Neural cell (in vitro differentiated cells): ENCODE results near the gene TIGD1. TPM values are rescaled to one million over a fixed set of nuclear protein-coding genes. Genes with fewer than 3 reads are reported as not detected.

ENCODE experiments used
- H2AFZ ChIP-seq: fragments of 200-600, 300-800 bp; sonication (generic), shearing (Covaris generic); 2 replicates; pipeline ENCODE4 v1.6.0; 2014; ENCODE audit warnings: low read depth, mild to moderate bottlenecking, antibody characterized with exemption, low read length, moderate library complexity
- H3F3A ChIP-seq: fragments of 200-600 bp; shearing (Covaris generic); 2 replicates; pipeline ENCODE4 v1.6.1; 2016; ENCODE audit warnings: mild to moderate bottlenecking, moderate library complexity, mixed read lengths, antibody characterized with exemption, low read length; ENCODE audit not compliant: insufficient read depth, poor library complexity, severe bottlenecking
- H3K27ac ChIP-seq: fragments of 200-600, 300-800 bp; sonication (generic), shearing (Covaris generic); 2 replicates; pipeline ENCODE4 v1.5.1; 2014; ENCODE audit warnings: mild to moderate bottlenecking, low read length, moderate library complexity
- H3K27me3 ChIP-seq: fragments of 300-800, 200-600 bp; sonication (generic), shearing (Covaris generic); 2 replicates; pipeline ENCODE4 v1.6.0; 2014; ENCODE audit warnings: mild to moderate bottlenecking, low read depth, low read length, moderate library complexity; ENCODE audit not compliant: insufficient read depth
- H3K36me3 ChIP-seq: fragments of 300-800, 200-600 bp; sonication (generic), shearing (Covaris generic); 2 replicates; pipeline ENCODE4 v1.5.1; 2014; ENCODE audit warnings: mild to moderate bottlenecking, antibody characterized with exemption, low read length, moderate library complexity; ENCODE audit not compliant: insufficient read depth
- H3K4me2 ChIP-seq: fragments of 300-800, 200-600 bp; sonication (generic), shearing (Covaris generic); 2 replicates; pipeline ENCODE4 v1.6.0; 2014; ENCODE audit warnings: mild to moderate bottlenecking, low read length
- H3K4me3 ChIP-seq: fragments of 300-800, 200-600 bp; sonication (generic), shearing (Covaris generic); 2 replicates; pipeline ENCODE4 v1.5.1; 2014; ENCODE audit warnings: mild to moderate bottlenecking, low read length, moderate library complexity
- H3K79me2 ChIP-seq: fragments of 200-600 bp; shearing (Covaris generic); replicated peaks from 2 replicates; pipeline ENCODE4 v1.6.0; 2014; ENCODE audit warnings: mild to moderate bottlenecking, low read length, moderate library complexity; ENCODE audit not compliant: insufficient read depth
- H3K9ac ChIP-seq: fragments of 300-800, 200-600 bp; sonication (generic), shearing (Covaris generic); 2 replicates; pipeline ENCODE4 v1.6.1; 2016; ENCODE audit warnings: mild to moderate bottlenecking, low read length, mixed read lengths
- H3K9me2 ChIP-seq: fragments of 200-600 bp; shearing (Covaris generic); 2 replicates; pipeline ENCODE4 v1.6.1; 2016; ENCODE audit warnings: mild to moderate bottlenecking, low read length, mixed read lengths; ENCODE audit not compliant: insufficient read depth
- H3K9me3 ChIP-seq: fragments of 200-600, 300-800 bp; sonication (generic), shearing (Covaris generic); 2 replicates; pipeline ENCODE4 v1.6.1; 2016; ENCODE audit warnings: mild to moderate bottlenecking, mixed run types, low read length, moderate library complexity, mixed read lengths
- H4K20me1 ChIP-seq: fragments of 200-600 bp; shearing (Covaris generic); 2 replicates; pipeline ENCODE4 v1.6.1; 2016; ENCODE audit warnings: mild to moderate bottlenecking, mixed run types; ENCODE audit not compliant: insufficient read depth
- CTCF ChIP-seq: fragments of 450-650 bp; IDR thresholded peaks from 2 replicates; pipeline ENCODE4 v1.5.1; 2014; ENCODE audit warnings: antibody characterized with exemption, mild to moderate bottlenecking, moderate library complexity; ENCODE audit not compliant: poor library complexity, severe bottlenecking
- EP300 ChIP-seq: fragments of 450-650 bp; conservative IDR thresholded peaks from 2 replicates; pipeline ENCODE4 v1.6.1; 2014; ENCODE audit warnings: antibody characterized with exemption, mild to moderate bottlenecking, moderate library complexity; ENCODE audit not compliant: poor library complexity, severe bottlenecking
- EZH2 ChIP-seq: fragments of 200-600, 300-800 bp; shearing (Covaris generic), sonication (generic); IDR thresholded peaks from 2 replicates; pipeline ENCODE4 v1.6.1; 2014; ENCODE audit warnings: antibody characterized with exemption, low read length, borderline replicate concordance, mild to moderate bottlenecking; ENCODE audit not compliant: insufficient read depth, poor library complexity, severe bottlenecking
- MXI1 ChIP-seq: fragments of 450-650 bp; conservative IDR thresholded peaks from 2 replicates; pipeline ENCODE4 v1.6.1; 2014; ENCODE audit warnings: antibody characterized with exemption, mild to moderate bottlenecking; ENCODE audit not compliant: poor library complexity, severe bottlenecking
- POLR2AphosphoS5 ChIP-seq: IDR thresholded peaks from 2 replicates; pipeline ENCODE4 v1.6.1; 2012
- RAD21 ChIP-seq: fragments of 450-650 bp; conservative IDR thresholded peaks from 2 replicates; pipeline ENCODE4 v1.6.1; 2014; ENCODE audit warnings: antibody characterized with exemption, mild to moderate bottlenecking, moderate library complexity
- REST ChIP-seq: IDR thresholded peaks from 2 replicates; pipeline ENCODE4 v1.6.1; 2012; ENCODE audit warnings: borderline replicate concordance
- SMC3 ChIP-seq: fragments of 450-650 bp; conservative IDR thresholded peaks from 2 replicates; pipeline ENCODE4 v1.6.1; 2014; ENCODE audit warnings: antibody characterized with exemption, mild to moderate bottlenecking, moderate library complexity; ENCODE audit not compliant: poor library complexity
- TAF1 ChIP-seq: IDR thresholded peaks from 2 replicates; pipeline ENCODE4 v1.6.1; 2012; ENCODE audit warnings: low read depth
- polyA plus RNA-seq: library from polyadenylated mRNA; depleted of rRNA; stranded (reverse); fragments of >200 nt; gene quantifications from 2 replicates; pipeline ENCODE4 v1.2.3, GENCODE V29; 2014

Gene TIGD1
- polyA plus RNA-seq, 1 donor from 2014 or later = 29.3 TPM

DNA sequence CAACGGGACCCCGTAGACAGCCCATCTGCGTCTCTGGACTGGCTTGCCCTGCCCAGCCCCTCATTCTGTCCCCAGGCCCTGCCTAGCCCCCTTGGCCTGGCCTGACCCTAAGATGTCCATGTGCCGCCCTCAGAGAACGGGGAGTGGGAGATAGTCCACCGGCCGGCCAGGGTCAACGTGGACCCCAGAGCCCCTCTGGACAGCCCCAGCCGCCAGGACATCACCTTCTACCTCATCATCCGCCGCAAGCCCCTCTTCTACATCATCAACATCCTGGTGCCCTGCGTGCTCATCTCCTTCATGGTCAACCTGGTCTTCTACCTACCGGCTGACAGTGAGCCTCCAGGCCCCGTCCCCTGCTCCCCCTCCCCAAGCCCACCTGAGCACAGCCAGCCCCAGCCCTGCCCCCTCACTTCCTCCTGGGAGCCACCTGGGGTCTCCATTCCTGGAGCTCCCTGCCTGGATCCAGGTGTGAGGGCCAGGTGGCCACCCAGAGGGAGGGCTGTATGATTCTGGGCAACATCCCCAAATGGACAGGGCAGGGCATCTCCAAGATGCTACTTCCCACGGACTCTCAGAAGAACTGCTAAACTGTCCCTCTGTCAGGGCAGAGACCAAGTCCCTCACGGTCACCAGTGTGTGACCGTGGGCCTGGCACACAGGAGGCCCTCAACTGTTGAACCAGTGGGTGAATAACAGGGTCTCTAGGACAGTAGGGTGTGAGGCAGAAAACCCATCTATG is 20.4 kb downstream of the TIGD1 start:
- Histone ChIP-seq H3K9ac (no peak overlapping the region), H2AFZ (no peak overlapping the region), H3K4me3 (no peak overlapping the region), H3K27ac (no peak overlapping the region), H3K27me3 (no peaks in the 10 kb centered on the region), H3K9me2 (no peaks in the 10 kb centered on the region), H3K36me3 (no peaks in the 10 kb centered on the region), H3K9me3 (no peaks in the 10 kb centered on the region), H4K20me1 (no peaks in the 10 kb centered on the region), H3F3A (no peaks in the 10 kb centered on the region), H3K79me2 (no peaks in the 10 kb centered on the region), H3K4me2 (no peak overlapping the region)
- TF ChIP-seq RAD21 (no peak), TAF1 (no peak), SMC3 (no peak), CTCF (no peak), EP300 (no peak), EZH2 (no peak), POLR2AphosphoS5 (no peak), MXI1 (no peak), REST (no peak)

GRCh38 chr2:232528746-232529460 is 21.5 kb downstream of the TIGD1 start:
- Histone ChIP-seq H3F3A (no peaks in the 10 kb centered on the region), H3K27me3 (peaks cover 10% of the 10 kb centered on the region), H3K27ac (no peak overlapping the region), H3K4me2 (no peak overlapping the region), H2AFZ (no peak overlapping the region), H4K20me1 (no peaks in the 10 kb centered on the region), H3K79me2 (no peaks in the 10 kb centered on the region), H3K36me3 (no peaks in the 10 kb centered on the region), H3K9ac (no peak overlapping the region), H3K9me2 (no peaks in the 10 kb centered on the region), H3K4me3 (no peak overlapping the region), H3K9me3 (no peaks in the 10 kb centered on the region)
- TF ChIP-seq EZH2 (no peak), MXI1 (no peak), POLR2AphosphoS5 (no peak), REST (no peak), RAD21 (no peak), CTCF (no peak), EP300 (no peak), TAF1 (no peak), SMC3 (no peak)
